ENCODE data around the gene GRHL1. TPM values are rescaled to one million over a fixed set of nuclear protein-coding genes. Genes with fewer than 3 reads are reported as not detected.

Gene GRHL1
- polyA plus RNA-seq, 1 donor (not counting 4 experiments of a cell fraction or from before 2014, with no cell fraction given), result 7.8 TPM

GRCh38 chr2:10045561-10046355 is 94.3 kb downstream of the GRHL1 start:
- no peak overlapping the region for H2AFZ ChIP-seq (ENCODE audit: control insufficient read depth, low read length)
- H3K4me1 ChIP-seq (ENCODE audit: control insufficient read depth, extremely low read depth, insufficient read depth, low read length), result peaks cover 2% of the 10 kb centered on the region
- no peak overlapping the region for H3K4me3 ChIP-seq (ENCODE audit: control insufficient read depth in 2 of 3, extremely low read depth in 1 of 3, insufficient read depth in 2 of 3, low read depth in 1 of 3, low read length in 3 of 3)
- no peaks in the 10 kb centered on the region for H3K9me1 ChIP-seq (ENCODE audit: control insufficient read depth, extremely low read depth, insufficient read depth, low read length)
- no peaks in the 10 kb centered on the region for H4K20me1 ChIP-seq (ENCODE audit: control insufficient read depth, extremely low read depth, insufficient read depth, low read length)
- no peak overlapping the region for H3K9ac ChIP-seq (ENCODE audit: control insufficient read depth, extremely low read depth, insufficient read depth, low read length)
- no peak overlapping the region for H3K27ac ChIP-seq (ENCODE audit: control insufficient read depth, insufficient read depth, low read length)
- FAIRE-seq (no peak), DNase-seq (ENCODE audit: low read depth, low spot score) (no peak)
- peaks cover 10% of the 10 kb centered on the region for H3K27me3 ChIP-seq (ENCODE audit: control insufficient read depth, extremely low read depth, insufficient read depth, low read length)
- H3K4me2 ChIP-seq (ENCODE audit: control insufficient read depth, extremely low read depth, insufficient read depth, low read depth, low read length), result no peak overlapping the region
- dilution Hi-C loops (cut with MboI; ENCODE audit: extremely low pct_ligation_motif_present, low sequenced_read_pairs), result loop anchor here (25.0 kb wide), 1 partner anchor 283 kb away; no protein-coding TSS in a partner anchor
- peaks cover 0 to 10% of the 10 kb centered on the region in 2 experiments for H3K36me3 ChIP-seq (ENCODE audit: control insufficient read depth in 2 of 2, extremely low read depth in 1 of 2, insufficient read depth in 2 of 2, low read length in 2 of 2)
- H3K9me3 ChIP-seq (ENCODE audit: control insufficient read depth, low read depth, low read length), result no peaks in the 10 kb centered on the region
- no peak for TF ChIP-seq EZH2 (IDR thresholded peaks at IDR 0.05; ENCODE audit: low read length)
- no peak for TF ChIP-seq CTCF (optimal IDR thresholded peaks at IDR 0.05 in 1 of 3, IDR thresholded peaks at IDR 0.05 in 1 of 3, conservative IDR thresholded peaks at IDR 0.05 in 1 of 3; ENCODE audit: extremely low read depth in 1 of 3, insufficient read depth in 2 of 3, low read length in 3 of 3)
- no peaks in the 10 kb centered on the region for H3K79me2 ChIP-seq (ENCODE audit: control insufficient read depth, insufficient read depth, low read length)

GRCh38 chr2:10046931-10047330 is 95.4 kb downstream of the GRHL1 start:
- DNase-seq (ENCODE audit: low read depth, low spot score) (no peak), FAIRE-seq (no peak)
- H3K9me1 ChIP-seq (ENCODE audit: control insufficient read depth, extremely low read depth, insufficient read depth, low read length), result no peaks in the 10 kb centered on the region
- H3K27ac ChIP-seq (ENCODE audit: control insufficient read depth, insufficient read depth, low read length), result no peak overlapping the region
- H3K79me2 ChIP-seq (ENCODE audit: control insufficient read depth, insufficient read depth, low read length), result no peaks in the 10 kb centered on the region
- no peaks in the 10 kb centered on the region for H4K20me1 ChIP-seq (ENCODE audit: control insufficient read depth, extremely low read depth, insufficient read depth, low read length)
- dilution Hi-C loops (cut with MboI; ENCODE audit: extremely low pct_ligation_motif_present, low sequenced_read_pairs), result loop anchor here (25.0 kb wide), 1 partner anchor 285 kb away; no protein-coding TSS in a partner anchor
- peaks cover 4% of the 10 kb centered on the region for H3K27me3 ChIP-seq (ENCODE audit: control insufficient read depth, extremely low read depth, insufficient read depth, low read length)
- peaks cover 0 to 10% of the 10 kb centered on the region in 2 experiments for H3K36me3 ChIP-seq (ENCODE audit: control insufficient read depth in 2 of 2, extremely low read depth in 1 of 2, insufficient read depth in 2 of 2, low read length in 2 of 2)
- TF ChIP-seq CTCF (optimal IDR thresholded peaks at IDR 0.05 in 1 of 3, IDR thresholded peaks at IDR 0.05 in 1 of 3, conservative IDR thresholded peaks at IDR 0.05 in 1 of 3; ENCODE audit: extremely low read depth in 1 of 3, insufficient read depth in 2 of 3, low read length in 3 of 3), result no peak
- no peak for TF ChIP-seq EZH2 (IDR thresholded peaks at IDR 0.05; ENCODE audit: low read length)
- H3K9ac ChIP-seq (ENCODE audit: control insufficient read depth, extremely low read depth, insufficient read depth, low read length), result no peak overlapping the region
- H3K4me1 ChIP-seq (ENCODE audit: control insufficient read depth, extremely low read depth, insufficient read depth, low read length), result peaks cover 2% of the 10 kb centered on the region
- no peaks in the 10 kb centered on the region for H3K9me3 ChIP-seq (ENCODE audit: control insufficient read depth, low read depth, low read length)
- no peak overlapping the region for H3K4me2 ChIP-seq (ENCODE audit: control insufficient read depth, extremely low read depth, insufficient read depth, low read depth, low read length)
- H2AFZ ChIP-seq (ENCODE audit: control insufficient read depth, low read length), result no peak overlapping the region
- no peak overlapping the region for H3K4me3 ChIP-seq (ENCODE audit: control insufficient read depth in 2 of 3, extremely low read depth in 1 of 3, insufficient read depth in 2 of 3, low read depth in 1 of 3, low read length in 3 of 3)
